GM12873 (cell line): ENCODE data around the gene H1-8.

ENCODE experiments used
- TF ChIP-seq, protein P1 (sequence below): IDR thresholded peaks from 2 replicates; pipeline ENCODE4 v1.5.1; 2012; ENCODE audit warnings: low read depth, mild to moderate bottlenecking, moderate library complexity, low read length, control low read depth; ENCODE audit not compliant: insufficient read depth; ENCODE audit errors: missing control alignments

H1-8 gene

GRCh38 chr3:129563850-129564535 is 21.0 kb downstream of the H1-8 start:
- TF ChIP-seq, protein P1, sequence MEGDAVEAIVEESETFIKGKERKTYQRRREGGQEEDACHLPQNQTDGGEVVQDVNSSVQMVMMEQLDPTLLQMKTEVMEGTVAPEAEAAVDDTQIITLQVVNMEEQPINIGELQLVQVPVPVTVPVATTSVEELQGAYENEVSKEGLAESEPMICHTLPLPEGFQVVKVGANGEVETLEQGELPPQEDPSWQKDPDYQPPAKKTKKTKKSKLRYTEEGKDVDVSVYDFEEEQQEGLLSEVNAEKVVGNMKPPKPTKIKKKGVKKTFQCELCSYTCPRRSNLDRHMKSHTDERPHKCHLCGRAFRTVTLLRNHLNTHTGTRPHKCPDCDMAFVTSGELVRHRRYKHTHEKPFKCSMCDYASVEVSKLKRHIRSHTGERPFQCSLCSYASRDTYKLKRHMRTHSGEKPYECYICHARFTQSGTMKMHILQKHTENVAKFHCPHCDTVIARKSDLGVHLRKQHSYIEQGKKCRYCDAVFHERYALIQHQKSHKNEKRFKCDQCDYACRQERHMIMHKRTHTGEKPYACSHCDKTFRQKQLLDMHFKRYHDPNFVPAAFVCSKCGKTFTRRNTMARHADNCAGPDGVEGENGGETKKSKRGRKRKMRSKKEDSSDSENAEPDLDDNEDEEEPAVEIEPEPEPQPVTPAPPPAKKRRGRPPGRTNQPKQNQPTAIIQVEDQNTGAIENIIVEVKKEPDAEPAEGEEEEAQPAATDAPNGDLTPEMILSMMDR = no peak

GRCh38 chr3:129564981-129565644 is 22.1 kb downstream of the H1-8 start:
- TF ChIP-seq, protein P1 = no peak

GRCh38 chr3:129565902-129566301 is 22.9 kb downstream of the H1-8 start:
- TF ChIP-seq, protein P1 = no peak

- TF ChIP-seq, protein P1 = no peak
Measured at GRCh38 chr3:129567176-129567705, 24.3 kb downstream of the H1-8 start.

DNA sequence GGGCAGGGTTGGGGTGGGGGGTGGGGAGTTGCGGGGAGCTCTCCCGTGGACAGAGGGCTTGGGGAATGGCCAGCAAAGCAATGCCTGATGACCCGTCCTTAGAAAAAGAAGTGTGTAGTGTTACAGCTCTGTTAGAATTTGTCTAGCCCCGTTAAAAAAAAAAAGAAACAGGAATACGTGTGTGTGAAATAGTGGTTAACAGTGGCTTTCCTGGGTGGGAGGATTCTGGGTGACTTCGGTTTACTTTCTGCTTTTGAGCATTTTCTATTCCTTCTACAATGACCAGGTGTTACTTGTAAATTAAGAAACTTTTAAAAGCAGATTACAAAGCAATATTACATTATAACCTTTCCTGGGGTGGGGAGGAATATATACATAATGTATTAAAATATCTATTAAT is 25.0 kb downstream of the H1-8 start:
- TF ChIP-seq, protein P1 = no peak

- TF ChIP-seq, protein P1 = no peak
Measured at GRCh38 chr3:129569856-129570255, 26.9 kb downstream of the H1-8 start.
